Stimulated activated naive CD8-positive, alpha-beta T cell treated with anti-CD3 and anti-CD28 coated beads, Interleukin-15, Interleukin-2, amounts not matched to agents 100 U/mL and 50 U/mL, for 24 hours (primary cell): ENCODE measurements around the gene RFXANK.
A peak's percentile ranks its signal among the peaks of the same experiment; 100 is the strongest.
"Not testable (repeated sequence)": the region's sequence is repeated elsewhere in the genome, so short reads cannot be mapped to it uniquely, and the experiment has no call there.

Experiments
- ATAC-seq: fragments of 150-1000 bp; cut with Tn5 transposase; one replicate; pipeline ENCODE4 v1.10.0; 2021
- DNase-seq: peaks from one replicate; pipeline ENCODE4 v3.0.0; 2021

The RFXANK gene

GRCh38 chr19:19192078-19192882 is at the start of gene RFXANK, which contains the start of gene BORCS8:
RFXANK (plus strand) TSS chr19:19192258; CDS start chr19:19193947, 1,689 bp downstream.
BORCS8 (minus strand) TSS chr19:19192152; CDS start chr19:19192117, 35 bp downstream.
- DNase-seq (peak; percentile 99), ATAC-seq (peak; percentile 91)

GRCh38 chr19:19142347-19142746 is 49.7 kb upstream of the RFXANK start:
- DNase-seq: no peak
- no peak for ATAC-seq

GRCh38 chr19:19145281-19145680 is 46.8 kb upstream of the RFXANK start:
- DNase-seq (no peak), ATAC-seq (no peak)

DNA sequence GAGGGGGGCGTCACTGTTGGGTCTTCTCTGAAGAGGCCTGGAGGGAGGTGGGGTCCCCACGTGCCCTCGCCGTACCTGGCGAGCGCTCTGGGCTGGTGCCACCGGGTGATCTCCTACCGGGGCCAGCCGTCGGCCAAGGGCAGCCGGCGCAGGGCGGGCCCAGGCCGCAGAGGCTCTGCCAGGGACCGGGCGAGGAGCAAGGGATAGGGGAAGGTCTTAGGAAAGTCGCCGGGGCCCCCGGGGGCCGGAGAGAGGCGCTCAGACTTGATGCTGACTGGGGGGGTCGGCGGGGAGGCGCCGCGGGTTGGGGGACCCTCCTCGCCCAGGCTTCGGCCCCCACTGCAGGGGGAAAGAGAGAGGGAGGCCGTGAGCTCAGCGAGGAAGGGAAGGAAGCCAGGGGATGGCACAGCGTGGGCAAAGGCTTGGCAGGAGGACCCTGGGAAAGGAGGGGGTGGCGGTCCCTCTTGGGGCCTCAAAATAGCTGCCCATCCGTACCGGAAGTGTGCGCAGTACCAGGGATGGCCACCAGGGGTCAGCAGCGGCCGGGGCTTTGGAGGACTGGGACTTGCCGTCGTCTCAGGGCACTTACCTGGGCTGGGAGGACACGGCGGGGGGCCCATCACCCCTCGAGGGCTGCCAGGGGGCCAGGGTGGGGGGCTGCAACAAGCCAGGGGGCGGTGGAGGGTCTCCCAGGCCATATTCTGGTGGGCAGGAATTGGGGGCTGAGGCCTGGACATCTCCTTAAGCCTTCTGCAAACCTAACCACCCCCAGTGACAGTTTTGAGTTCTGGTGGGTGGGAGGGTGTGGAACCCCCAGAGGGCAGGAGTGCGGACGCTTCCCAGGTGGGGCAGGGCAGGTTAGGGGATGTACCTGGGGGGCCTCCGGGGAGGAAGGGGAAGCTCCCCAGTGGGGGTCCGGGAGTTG is 46.1 kb upstream of the RFXANK start:
- DNase-seq (peak; percentile 92), ATAC-seq (peak; percentile 78)

GRCh38 chr19:19146865-19147264 is 45.2 kb upstream of the RFXANK start:
- no peak for DNase-seq
- no peak for ATAC-seq

GRCh38 chr19:19147344-19147743 is 44.7 kb upstream of the RFXANK start:
- ATAC-seq (no peak), DNase-seq (no peak)

GRCh38 chr19:19148504-19148903 is 43.6 kb upstream of the RFXANK start:
- not testable (repeated sequence) for ATAC-seq

GRCh38 chr19:19149435-19149834 is 42.6 kb upstream of the RFXANK start:
- DNase-seq (no peak), ATAC-seq (no peak)

More at GRCh38 chr19:19148504-19148903, 43.6 kb upstream of the RFXANK start:
- DNase-seq: not testable (repeated sequence)

DNA sequence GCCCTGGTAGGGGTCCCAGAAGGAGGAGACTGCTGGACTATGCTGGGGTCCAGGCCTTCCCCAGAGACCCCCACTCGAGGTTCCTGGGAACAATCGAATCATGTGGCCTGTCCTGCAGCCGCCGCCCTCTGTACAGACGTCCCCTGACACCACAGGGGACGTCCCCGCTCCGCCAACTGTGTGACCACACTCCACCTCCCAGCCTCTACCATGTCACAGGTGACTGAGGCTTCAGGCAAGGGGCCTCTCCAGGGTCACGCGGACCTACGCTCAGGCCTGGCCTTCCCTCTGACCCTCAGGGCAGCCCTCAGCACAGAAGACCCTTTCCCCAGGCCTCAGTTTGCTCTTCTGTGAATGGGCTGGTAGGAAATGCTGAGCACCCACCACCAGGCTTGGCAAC is 40.6 kb upstream of the RFXANK start:
- ATAC-seq (no peak), DNase-seq (no peak)

- no peak for ATAC-seq
- DNase-seq: no peak
These were observed 39.2 kb upstream of the RFXANK start for GRCh38 chr19:19152668-19153384.

GRCh38 chr19:19154768-19155494 is 37.1 kb upstream of the RFXANK start:
- no peak for DNase-seq
- no peak for ATAC-seq

- ATAC-seq: no peak
- DNase-seq: no peak
These were observed 36.4 kb upstream of the RFXANK start for GRCh38 chr19:19155495-19156219.

- DNase-seq (no peak), ATAC-seq (no peak)
These were observed 34.2 kb upstream of the RFXANK start for GRCh38 chr19:19157808-19158207.

GRCh38 chr19:19159534-19159933 is 32.5 kb upstream of the RFXANK start:
- DNase-seq (no peak), ATAC-seq (no peak)

- peak; percentile 18 for DNase-seq
- no peak for ATAC-seq
These were observed 31.5 kb upstream of the RFXANK start for GRCh38 chr19:19160461-19161035.

DNA sequence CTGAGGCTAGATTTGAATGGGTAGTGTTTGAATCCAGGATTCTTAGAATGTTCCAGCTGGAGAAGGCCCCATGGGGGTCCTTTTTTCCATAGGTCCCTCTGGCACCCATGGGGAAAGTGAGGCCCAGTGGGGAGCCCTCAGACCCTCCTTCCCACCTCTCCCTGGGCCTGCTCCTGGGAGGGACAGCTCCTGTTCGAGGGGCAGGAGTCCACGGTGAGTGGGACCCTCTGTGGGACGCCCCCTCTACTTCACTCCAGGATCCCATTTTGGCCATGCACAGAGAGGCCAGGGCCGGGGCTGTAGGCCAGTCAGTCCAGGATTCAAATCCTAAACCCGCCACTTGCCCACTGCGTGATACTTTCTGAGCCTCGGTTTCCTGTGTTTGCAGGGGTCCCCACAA is 29.6 kb upstream of the RFXANK start:
- ATAC-seq: no peak
- no peak for DNase-seq

GRCh38 chr19:19165396-19165795 is 26.7 kb upstream of the RFXANK start:
- DNase-seq (no peak), ATAC-seq (no peak)

- no peak for ATAC-seq
These were observed 24.4 kb upstream of the RFXANK start for GRCh38 chr19:19167612-19168011.

DNA sequence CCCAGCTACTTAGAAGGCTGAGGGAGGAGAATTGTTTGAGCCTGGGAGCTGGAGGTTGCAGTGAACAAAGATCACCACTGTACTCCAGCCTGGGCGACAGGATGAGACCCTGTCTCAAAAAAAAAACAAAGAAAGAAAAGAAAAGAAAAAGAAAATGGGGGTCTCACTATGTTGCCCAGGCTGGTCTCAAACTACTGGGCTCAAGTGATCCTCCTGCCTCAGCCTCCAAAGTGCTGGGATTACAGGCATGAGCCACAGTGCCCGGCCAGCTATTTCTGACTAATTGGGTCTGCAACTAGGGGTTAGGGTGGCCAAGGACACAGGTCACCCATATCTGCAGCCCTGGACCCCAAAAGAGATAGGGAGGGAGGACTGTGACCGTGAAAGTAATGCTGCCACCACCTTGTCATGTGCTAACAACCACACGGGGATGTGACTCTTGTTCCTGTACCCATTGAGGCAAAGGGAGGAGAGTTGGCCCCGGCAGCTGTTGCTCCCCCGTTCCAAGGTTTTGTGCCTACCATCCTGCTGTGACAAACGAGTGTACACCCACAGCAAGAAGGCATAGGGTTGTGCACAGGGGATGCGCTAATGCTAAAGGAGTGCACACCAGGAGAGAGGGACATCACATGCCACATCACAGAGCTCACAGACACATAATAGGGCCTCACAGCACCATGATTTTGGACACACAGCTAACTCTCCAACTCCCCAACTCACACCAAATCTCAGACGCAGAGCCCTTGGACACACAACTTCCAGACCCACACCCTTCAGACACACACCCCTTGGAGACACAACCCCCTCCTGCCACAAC is 22.6 kb upstream of the RFXANK start:
- DNase-seq (no peak), ATAC-seq (no peak)

More at GRCh38 chr19:19167612-19168011, 24.4 kb upstream of the RFXANK start:
- DNase-seq: no peak
